Fibroblast of lung (primary cell): Measurements from ENCODE around the gene PIR.

ENCODE experiments used
- EZH2 ChIP-seq: IDR thresholded peaks from 2 replicates; pipeline ENCODE4 v1.5.1; 2012; ENCODE audit warnings: low read length, control low read depth, mild to moderate bottlenecking; ENCODE audit errors: missing control alignments
- TF ChIP-seq, protein P1 (sequence below), 2 donors: IDR thresholded peaks in 1 of 2; conservative IDR thresholded peaks in 1 of 2; 1 replicate in 1 of 2; 2 replicates in 1 of 2; pipeline ENCODE4 v1.5.1; 2011 to 2012; ENCODE audit warnings: low read length in 2 of 2, control low read depth in 1 of 2, inconsistent platforms in 1 of 2, low read depth in 1 of 2, mild to moderate bottlenecking in 1 of 2

DNA sequence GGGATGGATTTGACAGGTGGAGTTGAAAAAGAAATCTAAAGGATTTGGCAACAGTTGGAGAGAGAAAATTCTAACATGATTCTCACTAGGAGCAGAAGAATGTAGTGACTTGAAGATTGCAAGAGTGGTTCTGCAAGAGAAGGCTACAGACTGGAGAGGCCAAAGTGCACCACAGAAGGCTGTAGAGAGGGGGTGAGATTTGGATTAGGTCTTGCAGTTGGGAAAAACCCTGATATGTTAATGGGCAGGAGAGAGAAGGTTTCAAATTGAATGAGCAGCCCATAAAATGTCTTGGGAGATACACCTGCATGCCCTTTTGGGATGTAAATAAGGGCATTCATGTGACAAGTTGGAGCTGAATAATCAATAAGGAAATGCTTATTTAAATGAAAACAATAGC, 94.3 kb downstream of the PIR start:
- TF ChIP-seq, protein P1, sequence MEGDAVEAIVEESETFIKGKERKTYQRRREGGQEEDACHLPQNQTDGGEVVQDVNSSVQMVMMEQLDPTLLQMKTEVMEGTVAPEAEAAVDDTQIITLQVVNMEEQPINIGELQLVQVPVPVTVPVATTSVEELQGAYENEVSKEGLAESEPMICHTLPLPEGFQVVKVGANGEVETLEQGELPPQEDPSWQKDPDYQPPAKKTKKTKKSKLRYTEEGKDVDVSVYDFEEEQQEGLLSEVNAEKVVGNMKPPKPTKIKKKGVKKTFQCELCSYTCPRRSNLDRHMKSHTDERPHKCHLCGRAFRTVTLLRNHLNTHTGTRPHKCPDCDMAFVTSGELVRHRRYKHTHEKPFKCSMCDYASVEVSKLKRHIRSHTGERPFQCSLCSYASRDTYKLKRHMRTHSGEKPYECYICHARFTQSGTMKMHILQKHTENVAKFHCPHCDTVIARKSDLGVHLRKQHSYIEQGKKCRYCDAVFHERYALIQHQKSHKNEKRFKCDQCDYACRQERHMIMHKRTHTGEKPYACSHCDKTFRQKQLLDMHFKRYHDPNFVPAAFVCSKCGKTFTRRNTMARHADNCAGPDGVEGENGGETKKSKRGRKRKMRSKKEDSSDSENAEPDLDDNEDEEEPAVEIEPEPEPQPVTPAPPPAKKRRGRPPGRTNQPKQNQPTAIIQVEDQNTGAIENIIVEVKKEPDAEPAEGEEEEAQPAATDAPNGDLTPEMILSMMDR (conservative IDR thresholded peaks at IDR 0.05 in 1 of 2, IDR thresholded peaks at IDR 0.05 in 1 of 2; ENCODE audit: low read depth in 1 of 2, low read length in 2 of 2) = no peak
- no peak for TF ChIP-seq EZH2
